GM12878 (cell line): Measurements from ENCODE around the gene MRTFA. TPM values are rescaled to one million over a fixed set of nuclear protein-coding genes. Genes with fewer than 3 reads are reported as not detected.

Source experiments
- ATAC-seq: fragments of 200-7000 bp; cut with Tn5 transposase; 3 replicates; pipeline ENCODE4 v1.9.1; 2020; ENCODE audit warnings: mild to moderate bottlenecking, moderate library complexity
- BruUV-seq: library from RNA; stranded (reverse); fragments of 400-500 nt; replicated peaks from 2 replicates; lab custom pipeline; 2021; lab: Mats Ljungman, UMichigan
- CTCF ChIA-PET: fragments of 300-600 bp; sonication (Branson Sonifier 250); formaldehyde crosslinking; extraction: SDS; loops from one replicate; lab custom pipeline; 2021; ENCODE audit warnings: inconsistent platforms; lab: Yijun Ruan, JAX
- POLR2A ChIA-PET: fragments of 350-600 bp; formaldehyde crosslinking; extraction: SDS; loops from one replicate; lab custom pipeline; 2021; ENCODE audit warnings: inconsistent platforms; lab: Charles Lee
- RAD21 ChIA-PET: fragments of 300-600 bp; sonication (Branson Sonifier 250); formaldehyde crosslinking; loops from one replicate; lab custom pipeline; 2023; ENCODE audit warnings: antibody characterized with exemption; ENCODE audit not compliant: unreplicated experiment; lab: Charles Lee
- SMC1A ChIA-PET: fragments of 300-600 bp; sonication (Branson Sonifier 250); formaldehyde crosslinking; loops from one replicate; lab custom pipeline; 2023; ENCODE audit not compliant: unreplicated experiment, uncharacterized antibody; lab: Charles Lee
- DNase-seq: peaks from one replicate; pipeline ENCODE4 v3.0.0-alpha.2; 2011; ENCODE audit warnings: low read depth, low spot score
- FAIRE-seq: peaks from 3 replicates; lab custom pipeline; 2011; peaks lifted over from hg19 to GRCh38; lab: Jason Lieb, UNC
- H2AFZ ChIP-seq: 2 replicates; pipeline ENCODE4 v1.6.0; 2011; ENCODE audit warnings: low read depth, low read length, control low read depth; ENCODE audit not compliant: control insufficient read depth
- H3K27ac ChIP-seq: 2 replicates; pipeline ENCODE4 v1.5.1; 2011; ENCODE audit warnings: control low read depth; ENCODE audit not compliant: control insufficient read depth, insufficient read depth
- H3K27me3 ChIP-seq, 2 experiments: replicated peaks in 1 of 2; 2 replicates each; pipeline versions ENCODE4 v1.6.0 to v1.6.1; 2011; ENCODE audit warnings: low read length in 1 of 2; ENCODE audit not compliant: control insufficient read depth in 2 of 2, insufficient read depth in 2 of 2
- H3K36me3 ChIP-seq, 2 experiments: 2 replicates each; pipeline ENCODE4 v1.5.1; 2011; ENCODE audit warnings: low read length in 1 of 2; ENCODE audit not compliant: control insufficient read depth in 2 of 2, insufficient read depth in 2 of 2
- H3K4me1 ChIP-seq: 2 replicates; pipeline ENCODE4 v1.6.1; 2011; ENCODE audit warnings: mild to moderate bottlenecking, low read length, moderate library complexity, mixed read lengths; ENCODE audit not compliant: control insufficient read depth, insufficient read depth
- H3K4me2 ChIP-seq: 2 replicates; pipeline ENCODE4 v1.6.0; 2011; ENCODE audit warnings: control low read depth; ENCODE audit not compliant: control insufficient read depth, insufficient read depth
- H3K4me3 ChIP-seq: fragments of 200-600 bp; sonication (generic); 2 replicates; pipeline ENCODE4 v1.5.1; 2016
- H3K79me2 ChIP-seq: 2 replicates; pipeline ENCODE4 v1.6.0; 2011; ENCODE audit warnings: low read length; ENCODE audit not compliant: control insufficient read depth, insufficient read depth
- H3K9ac ChIP-seq: 2 replicates; pipeline ENCODE4 v1.8.0; 2011; ENCODE audit warnings: low read length, control low read depth, mixed read lengths; ENCODE audit not compliant: control insufficient read depth, insufficient read depth
- H3K9me3 ChIP-seq: replicated peaks from 3 replicates; pipeline ENCODE4 v1.5.1; 2011; ENCODE audit warnings: mild to moderate bottlenecking, low read length; ENCODE audit not compliant: control insufficient read depth, insufficient read depth
- H4K20me1 ChIP-seq: 2 replicates; pipeline ENCODE4 v1.6.0; 2011; ENCODE audit not compliant: control insufficient read depth, insufficient read depth
- CHD1 ChIP-seq: IDR thresholded peaks from 2 replicates; pipeline ENCODE4 v1.6.1; 2012; ENCODE audit warnings: low read depth, low read length, improper control_type of control experiment
- CHD4 ChIP-seq: fragments of 200-600 bp; sonication (generic); IDR thresholded peaks from 2 replicates; pipeline ENCODE4 v1.6.1; 2016; ENCODE audit warnings: mild to moderate bottlenecking
- ESRRA ChIP-seq: IDR thresholded peaks from 2 replicates; pipeline ENCODE4 v1.6.1; 2012; ENCODE audit warnings: mild to moderate bottlenecking, low read length, improper control_type of control experiment
- ETV6 ChIP-seq, 2 experiments: fragments of 450-650 bp in 1 of 2; IDR thresholded peaks in 1 of 2; conservative IDR thresholded peaks in 1 of 2; 2 replicates each; pipeline ENCODE4 v1.6.1; 2014; ENCODE audit warnings: antibody characterized with exemption in 1 of 2, borderline replicate concordance in 1 of 2, low read depth in 1 of 2, mild to moderate bottlenecking in 1 of 2, moderate library complexity in 1 of 2
- FOXK2 ChIP-seq: fragments of 450-650 bp; IDR thresholded peaks from 2 replicates; pipeline ENCODE4 v1.6.1; 2017; ENCODE audit warnings: mild to moderate bottlenecking, moderate library complexity
- HDAC6 ChIP-seq: fragments of 200-600 bp; sonication (generic); IDR thresholded peaks from one replicate; pipeline ENCODE4 v1.8.0; 2017; ENCODE audit warnings: antibody characterized with exemption; ENCODE audit not compliant: unreplicated experiment
- IKZF1 ChIP-seq: fragments of 450-650 bp; conservative IDR thresholded peaks from 2 replicates; pipeline ENCODE4 v1.6.1; 2017; ENCODE audit warnings: antibody characterized with exemption, mild to moderate bottlenecking
- JUNB ChIP-seq: IDR thresholded peaks from 2 replicates; pipeline ENCODE4 v1.6.1; 2016; ENCODE audit warnings: antibody characterized with exemption, mild to moderate bottlenecking
- MTA2 ChIP-seq: fragments of 450-650 bp; IDR thresholded peaks from 2 replicates; pipeline ENCODE4 v1.6.1; 2016; ENCODE audit warnings: low read depth, mild to moderate bottlenecking, moderate library complexity
- NRF1 ChIP-seq: conservative IDR thresholded peaks from 2 replicates; pipeline ENCODE4 v1.6.1; 2011; ENCODE audit warnings: mild to moderate bottlenecking, low read depth, low read length, improper control_type of control experiment
- SIN3A ChIP-seq: IDR thresholded peaks from 2 replicates; pipeline ENCODE4 v1.6.1; 2012; ENCODE audit warnings: low read depth, low read length, improper control_type of control experiment
- SP1 ChIP-seq: IDR thresholded peaks from one replicate; pipeline ENCODE4 v1.6.1; 2011; ENCODE audit warnings: low read depth, low read length
- SUZ12 ChIP-seq: fragments of 200-600 bp; sonication (generic); IDR thresholded peaks from one replicate; pipeline ENCODE4 v1.6.1; 2018; ENCODE audit warnings: antibody characterized with exemption, mild to moderate bottlenecking; ENCODE audit not compliant: unreplicated experiment
- ZNF217 ChIP-seq: fragments of 450-650 bp; IDR thresholded peaks from 2 replicates; pipeline ENCODE4 v1.6.1; 2017; ENCODE audit warnings: antibody characterized with exemption, mild to moderate bottlenecking
- WGBS: methylation state at CpG from one replicate; pipeline ENCODE4 v1.1.6; 2016; ENCODE audit warnings: low lambda C conversion rate; ENCODE audit not compliant: insufficient replicate concordance, insufficient coverage; ENCODE audit errors: missing lambda C conversion rate; 5-methylcytosine and 5-hydroxymethylcytosine counted together
- in situ Hi-C: fragments of 300-500 bp; cut with MboI; formaldehyde crosslinking; loops from 9 replicates; pipeline ENCODE4 v1.14.3; 2018; ENCODE audit warnings: mixed read lengths
- intact Hi-C: fragments of 100-400 bp; cut with micrococcal nuclease; formaldehyde crosslinking; loops from one replicate; pipeline ENCODE4 v1.14.2; 2022; ENCODE audit not compliant: unreplicated experiment
- polyA plus RNA-seq, 11 experiments: library from polyadenylated mRNA; depleted of rRNA in 4 of 11; unstranded in 6 of 11; stranded (reverse) in 5 of 11; fragments of >200 nt; fragmentation: Nextera tagmentation in 4 of 11; fragmentation: Illumina TruSeq in 1 of 11; extraction: Ambion mirVana in 4 of 11; extraction: Trizol in 1 of 11; gene quantifications; 1 replicate in 1 of 11; 2 replicates in 10 of 11; pipeline versions ENCODE4 v1.2.1 to v1.2.3, GENCODE V29; 2011 to 2016; ENCODE audit warnings: inconsistent platforms in 2 of 11, missing spikeins in 2 of 11, low read depth in 1 of 11
- total RNA-seq, 4 experiments: library from RNA; depleted of rRNA in 3 of 4; stranded (reverse); fragments of >200 nt in 3 of 4; fragmentation: Illumina TruSeq in 1 of 4; extraction: Trizol in 1 of 4; gene quantifications; 2 replicates each; pipeline versions ENCODE4 v1.2.1 to v1.2.3, GENCODE V29; 2013 to 2021
- TF ChIP-seq, protein P1 (sequence below): IDR thresholded peaks from 2 replicates; pipeline ENCODE4 v1.6.1; 2011; ENCODE audit warnings: borderline replicate concordance, low read depth, mild to moderate bottlenecking, moderate library complexity, low read length; ENCODE audit not compliant: insufficient read depth, poor library complexity, severe bottlenecking
- TF ChIP-seq, protein P2 (sequence below): IDR thresholded peaks from 2 replicates; pipeline ENCODE4 v1.6.1; 2012; ENCODE audit warnings: low read depth, low read length, improper control_type of control experiment
- TF ChIP-seq, protein P3 (sequence below): fragments of 450-650 bp; IDR thresholded peaks from 2 replicates; pipeline ENCODE4 v1.6.1; 2017; ENCODE audit warnings: mild to moderate bottlenecking, moderate library complexity

MRTFA gene
- total and polyA plus RNA-seq, 10 of the 15 experiments (the other 5 are each of a cell fraction or from before 2014, with no cell fraction given), result 2.0 to 63.9 (median 17.9) TPM

DNA sequence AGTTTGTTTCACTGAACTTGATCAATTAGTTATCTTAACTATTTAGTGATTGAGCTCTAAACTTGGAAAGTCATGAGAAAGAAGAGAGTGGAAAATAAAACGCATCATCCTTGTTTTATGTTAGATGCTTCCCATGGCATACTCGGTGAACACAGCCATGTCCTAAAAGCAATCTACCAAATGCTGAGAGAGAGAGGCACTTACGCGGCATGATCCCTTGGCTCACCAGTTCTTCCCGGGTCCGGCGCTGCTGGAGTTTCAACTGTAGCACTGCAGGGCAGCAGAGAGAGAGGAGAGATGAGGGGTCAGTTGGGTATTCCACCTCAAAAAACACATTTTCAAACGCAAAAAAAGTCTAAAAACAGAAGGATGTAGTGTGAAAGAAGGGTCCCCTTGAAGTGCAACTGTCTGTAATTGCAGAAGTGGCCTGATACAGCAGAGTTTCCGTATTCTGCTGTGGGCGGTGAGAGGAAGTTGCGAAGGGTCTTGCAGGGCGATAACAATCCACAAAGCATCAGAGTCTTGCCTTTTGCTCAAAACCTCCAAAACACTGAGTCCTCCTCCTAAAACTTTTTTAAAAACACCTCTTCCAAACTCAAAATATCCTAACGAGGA lies 173.4 kb downstream of the MRTFA start:
- ChIA-PET SMC1A (interaction anchor here (1.0 to 3.2 kb wide), 12 partner anchors 9 to 183 kb away, joined by 3 to 30 read pairs (median 4); no protein-coding TSS in a partner anchor), RAD21 (interaction anchor here (0.9 to 2.5 kb wide), 6 partner anchors 10 to 355 kb away, joined by 3 to 16 read pairs (median 4); no protein-coding TSS in a partner anchor), POLR2A (interaction anchor here (0.7 kb wide), 1 partner anchor 17 kb away, joined by 5 read pairs; no protein-coding TSS in a partner anchor), CTCF (interaction anchor here (0.7 to 7.0 kb wide), 9 partner anchors 14 to 1204 kb away, joined by 3 to 42 read pairs (median 4); no protein-coding TSS in a partner anchor)
- under 1% methylated on average over 13 of the region's 13 CpGs for WGBS
- Histone ChIP-seq H3K4me1 (no peaks in the 10 kb centered on the region; the same call in 1 of the 2 replicates), H3K27ac (peak overlapping the region; percentile 67), H3K9ac (peak overlapping the region; percentile 66), H2AFZ (peak overlapping the region; percentile 47), H3K4me3 (peak overlapping the region; percentile 71), H3K79me2 (peaks cover 49% of the 10 kb centered on the region), H3K4me2 (peak overlapping the region; percentile 77), H3K9me3 (no peaks in the 10 kb centered on the region), H3K36me3 (peaks cover 0 to 8% of the 10 kb centered on the region in 2 experiments; a peak in 2 of 4 replicates), H4K20me1 (no peaks in the 10 kb centered on the region), H3K27me3 (no peaks in the 10 kb centered on the region)
- ATAC-seq (peak; percentile 93), FAIRE-seq (peak; percentile 91), DNase-seq (peak; percentile 33)
- intact Hi-C loops, result loop anchor here (2.0 kb wide), 1 partner anchor 26 kb away; no protein-coding TSS in a partner anchor
- in situ Hi-C loops, result no loop called here
- no TSS peak for BruUV-seq
- TF ChIP-seq IKZF1, result 0 out of 2 replicates have a peak, but pooled peaks have one; percentile 6
- TF ChIP-seq CHD4, result no peak
- TF ChIP-seq, protein P1, sequence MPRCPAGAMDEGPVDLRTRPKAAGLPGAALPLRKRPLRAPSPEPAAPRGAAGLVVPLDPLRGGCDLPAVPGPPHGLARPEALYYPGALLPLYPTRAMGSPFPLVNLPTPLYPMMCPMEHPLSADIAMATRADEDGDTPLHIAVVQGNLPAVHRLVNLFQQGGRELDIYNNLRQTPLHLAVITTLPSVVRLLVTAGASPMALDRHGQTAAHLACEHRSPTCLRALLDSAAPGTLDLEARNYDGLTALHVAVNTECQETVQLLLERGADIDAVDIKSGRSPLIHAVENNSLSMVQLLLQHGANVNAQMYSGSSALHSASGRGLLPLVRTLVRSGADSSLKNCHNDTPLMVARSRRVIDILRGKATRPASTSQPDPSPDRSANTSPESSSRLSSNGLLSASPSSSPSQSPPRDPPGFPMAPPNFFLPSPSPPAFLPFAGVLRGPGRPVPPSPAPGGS, result no peak
- TF ChIP-seq CHD1, result no peak
- no peak for TF ChIP-seq SUZ12
- TF ChIP-seq SIN3A, result peak; percentile 47; the same call in 1 of the 2 replicates
- TF ChIP-seq HDAC6, result no peak
- no peak; a peak in 1 of 4 replicates for TF ChIP-seq ETV6 (conservative IDR thresholded peaks at IDR 0.05 in 1 of 2, IDR thresholded peaks at IDR 0.05 in 1 of 2; ENCODE audit: borderline replicate concordance in 1 of 2, low read depth in 1 of 2)
- TF ChIP-seq, protein P2, sequence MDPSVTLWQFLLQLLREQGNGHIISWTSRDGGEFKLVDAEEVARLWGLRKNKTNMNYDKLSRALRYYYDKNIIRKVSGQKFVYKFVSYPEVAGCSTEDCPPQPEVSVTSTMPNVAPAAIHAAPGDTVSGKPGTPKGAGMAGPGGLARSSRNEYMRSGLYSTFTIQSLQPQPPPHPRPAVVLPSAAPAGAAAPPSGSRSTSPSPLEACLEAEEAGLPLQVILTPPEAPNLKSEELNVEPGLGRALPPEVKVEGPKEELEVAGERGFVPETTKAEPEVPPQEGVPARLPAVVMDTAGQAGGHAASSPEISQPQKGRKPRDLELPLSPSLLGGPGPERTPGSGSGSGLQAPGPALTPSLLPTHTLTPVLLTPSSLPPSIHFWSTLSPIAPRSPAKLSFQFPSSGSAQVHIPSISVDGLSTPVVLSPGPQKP, result no peak
- no peak for TF ChIP-seq ZNF217
- TF ChIP-seq SP1, result no peak
- no peak for TF ChIP-seq MTA2
- TF ChIP-seq FOXK2, result no peak
- TF ChIP-seq NRF1, result no peak
- TF ChIP-seq, protein P3, sequence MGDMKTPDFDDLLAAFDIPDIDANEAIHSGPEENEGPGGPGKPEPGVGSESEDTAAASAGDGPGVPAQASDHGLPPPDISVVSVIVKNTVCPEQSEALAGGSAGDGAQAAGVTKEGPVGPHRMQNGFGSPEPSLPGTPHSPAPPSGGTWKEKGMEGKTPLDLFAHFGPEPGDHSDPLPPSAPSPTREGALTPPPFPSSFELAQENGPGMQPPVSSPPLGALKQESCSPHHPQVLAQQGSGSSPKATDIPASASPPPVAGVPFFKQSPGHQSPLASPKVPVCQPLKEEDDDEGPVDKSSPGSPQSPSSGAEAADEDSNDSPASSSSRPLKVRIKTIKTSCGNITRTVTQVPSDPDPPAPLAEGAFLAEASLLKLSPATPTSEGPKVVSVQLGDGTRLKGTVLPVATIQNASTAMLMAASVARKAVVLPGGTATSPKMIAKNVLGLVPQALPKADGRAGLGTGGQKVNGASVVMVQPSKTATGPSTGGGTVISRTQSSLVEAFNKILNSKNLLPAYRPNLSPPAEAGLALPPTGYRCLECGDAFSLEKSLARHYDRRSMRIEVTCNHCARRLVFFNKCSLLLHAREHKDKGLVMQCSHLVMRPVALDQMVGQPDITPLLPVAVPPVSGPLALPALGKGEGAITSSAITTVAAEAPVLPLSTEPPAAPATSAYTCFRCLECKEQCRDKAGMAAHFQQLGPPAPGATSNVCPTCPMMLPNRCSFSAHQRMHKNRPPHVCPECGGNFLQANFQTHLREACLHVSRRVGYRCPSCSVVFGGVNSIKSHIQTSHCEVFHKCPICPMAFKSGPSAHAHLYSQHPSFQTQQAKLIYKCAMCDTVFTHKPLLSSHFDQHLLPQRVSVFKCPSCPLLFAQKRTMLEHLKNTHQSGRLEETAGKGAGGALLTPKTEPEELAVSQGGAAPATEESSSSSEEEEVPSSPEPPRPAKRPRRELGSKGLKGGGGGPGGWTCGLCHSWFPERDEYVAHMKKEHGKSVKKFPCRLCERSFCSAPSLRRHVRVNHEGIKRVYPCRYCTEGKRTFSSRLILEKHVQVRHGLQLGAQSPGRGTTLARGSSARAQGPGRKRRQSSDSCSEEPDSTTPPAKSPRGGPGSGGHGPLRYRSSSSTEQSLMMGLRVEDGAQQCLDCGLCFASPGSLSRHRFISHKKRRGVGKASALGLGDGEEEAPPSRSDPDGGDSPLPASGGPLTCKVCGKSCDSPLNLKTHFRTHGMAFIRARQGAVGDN, result 0 out of 2 replicates have a peak, but pooled peaks have one; percentile 31
- TF ChIP-seq ESRRA, result no peak
- no peak for TF ChIP-seq JUNB
